ENCODE measurements around the gene AP1G2.

GRCh38 chr14:23579311-23579630 lies 11.7 kb upstream of the AP1G2 start:
- TF ChIP-seq CTCF (IDR thresholded peaks at IDR 0.05; ENCODE audit: low read depth, low read length, missing input control) (no peak), FOXA1 (IDR thresholded peaks at IDR 0.05) (no peak), ATF3 (IDR thresholded peaks at IDR 0.05) (no peak), YY1 (IDR thresholded peaks at IDR 0.05) (no peak), MAX (IDR thresholded peaks at IDR 0.05) (no peak)
